WERI-Rb-1 (cell line): ENCODE data around the gene SETD1B.

Experiments used
- DNase-seq: peaks from one replicate; pipeline ENCODE4 v3.0.0-alpha.2; 2020
- H3K27ac ChIP-seq: fragments of 250-450 bp; sonication (Bioruptor Pico); 2 replicates; pipeline ENCODE4 v1.5.1; 2020; ENCODE audit warnings: mild to moderate bottlenecking, moderate library complexity
- H3K27me3 ChIP-seq: fragments of 250-450 bp; sonication (Bioruptor Pico); 2 replicates; pipeline ENCODE4 v1.5.1; 2021; ENCODE audit warnings: mild to moderate bottlenecking, low read depth, moderate library complexity; ENCODE audit not compliant: insufficient read depth, severe bottlenecking
- H3K36me3 ChIP-seq: fragments of 250-450 bp; sonication (Bioruptor Pico); 2 replicates; pipeline ENCODE4 v1.5.1; 2020; ENCODE audit warnings: mild to moderate bottlenecking, moderate library complexity
- H3K4me3 ChIP-seq: 2 replicates; pipeline ENCODE4 v1.5.1; 2011; ENCODE audit warnings: low read depth, mild to moderate bottlenecking, control low read depth, low read length
- H3K9me3 ChIP-seq: fragments of 250-450 bp; sonication (Bioruptor Pico); 2 replicates; pipeline ENCODE4 v1.5.1; 2021; ENCODE audit warnings: mild to moderate bottlenecking, moderate library complexity; ENCODE audit not compliant: severe bottlenecking
- TF ChIP-seq, protein P1 (sequence below): IDR thresholded peaks from 2 replicates; pipeline ENCODE4 v1.5.1; 2011; ENCODE audit warnings: low read depth, mild to moderate bottlenecking, control low read depth, inconsistent platforms, low read length

SETD1B gene

DNA sequence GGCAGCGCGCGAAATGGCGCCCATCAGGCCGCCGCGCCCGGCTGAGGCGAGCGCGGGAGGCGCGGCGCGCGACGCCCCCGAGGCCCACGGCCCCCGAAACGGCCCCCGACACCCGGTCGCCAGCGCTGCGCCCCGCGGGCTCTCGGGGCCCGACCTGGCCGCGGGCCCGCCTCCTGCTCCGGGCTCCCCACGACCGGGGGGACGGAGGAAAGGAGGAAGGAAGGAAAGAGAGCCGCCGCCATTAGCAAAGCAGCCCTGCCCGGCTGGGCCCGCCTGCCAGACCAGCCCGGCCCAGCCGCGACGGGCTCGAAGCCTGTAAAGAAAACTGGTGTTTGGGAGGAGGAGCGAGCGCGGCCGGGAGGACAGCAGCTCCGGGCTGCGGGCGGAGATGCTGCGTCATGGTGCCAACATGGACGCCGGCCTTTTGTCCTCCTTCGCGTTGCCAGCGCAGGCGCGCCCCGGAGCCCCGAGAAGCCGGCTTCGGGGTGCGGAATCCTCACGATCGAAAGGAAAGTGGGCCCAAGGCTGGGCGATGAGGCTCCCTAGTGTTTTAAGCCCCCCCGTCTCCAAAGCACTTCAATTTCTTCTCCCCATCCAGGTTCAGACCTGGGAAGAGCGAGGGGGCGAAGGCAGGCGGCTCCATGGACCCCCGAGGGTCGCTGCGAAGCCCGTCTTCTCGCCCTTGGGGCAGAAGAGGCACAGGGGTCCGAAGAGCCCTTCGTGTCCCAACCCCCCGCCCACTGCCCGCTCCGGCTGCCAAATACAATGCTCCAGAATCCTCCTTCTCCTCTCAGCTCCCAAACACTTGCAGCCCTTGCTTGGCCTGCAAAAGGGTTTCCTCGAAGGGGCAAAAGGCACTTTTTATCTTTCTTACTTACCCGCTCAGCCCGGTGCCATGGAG, 2.9 kb upstream of the SETD1B start:
- H3K36me3 ChIP-seq = peaks cover 25% of the 10 kb centered on the region
- peak overlapping the region; percentile 51 for H3K4me3 ChIP-seq
- no peaks in the 10 kb centered on the region for H3K9me3 ChIP-seq
- TF ChIP-seq, protein P1, sequence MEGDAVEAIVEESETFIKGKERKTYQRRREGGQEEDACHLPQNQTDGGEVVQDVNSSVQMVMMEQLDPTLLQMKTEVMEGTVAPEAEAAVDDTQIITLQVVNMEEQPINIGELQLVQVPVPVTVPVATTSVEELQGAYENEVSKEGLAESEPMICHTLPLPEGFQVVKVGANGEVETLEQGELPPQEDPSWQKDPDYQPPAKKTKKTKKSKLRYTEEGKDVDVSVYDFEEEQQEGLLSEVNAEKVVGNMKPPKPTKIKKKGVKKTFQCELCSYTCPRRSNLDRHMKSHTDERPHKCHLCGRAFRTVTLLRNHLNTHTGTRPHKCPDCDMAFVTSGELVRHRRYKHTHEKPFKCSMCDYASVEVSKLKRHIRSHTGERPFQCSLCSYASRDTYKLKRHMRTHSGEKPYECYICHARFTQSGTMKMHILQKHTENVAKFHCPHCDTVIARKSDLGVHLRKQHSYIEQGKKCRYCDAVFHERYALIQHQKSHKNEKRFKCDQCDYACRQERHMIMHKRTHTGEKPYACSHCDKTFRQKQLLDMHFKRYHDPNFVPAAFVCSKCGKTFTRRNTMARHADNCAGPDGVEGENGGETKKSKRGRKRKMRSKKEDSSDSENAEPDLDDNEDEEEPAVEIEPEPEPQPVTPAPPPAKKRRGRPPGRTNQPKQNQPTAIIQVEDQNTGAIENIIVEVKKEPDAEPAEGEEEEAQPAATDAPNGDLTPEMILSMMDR = no peak
- peak overlapping the region; percentile 100 for H3K27ac ChIP-seq
- no peaks in the 10 kb centered on the region for H3K27me3 ChIP-seq
- no peak for DNase-seq

DNA sequence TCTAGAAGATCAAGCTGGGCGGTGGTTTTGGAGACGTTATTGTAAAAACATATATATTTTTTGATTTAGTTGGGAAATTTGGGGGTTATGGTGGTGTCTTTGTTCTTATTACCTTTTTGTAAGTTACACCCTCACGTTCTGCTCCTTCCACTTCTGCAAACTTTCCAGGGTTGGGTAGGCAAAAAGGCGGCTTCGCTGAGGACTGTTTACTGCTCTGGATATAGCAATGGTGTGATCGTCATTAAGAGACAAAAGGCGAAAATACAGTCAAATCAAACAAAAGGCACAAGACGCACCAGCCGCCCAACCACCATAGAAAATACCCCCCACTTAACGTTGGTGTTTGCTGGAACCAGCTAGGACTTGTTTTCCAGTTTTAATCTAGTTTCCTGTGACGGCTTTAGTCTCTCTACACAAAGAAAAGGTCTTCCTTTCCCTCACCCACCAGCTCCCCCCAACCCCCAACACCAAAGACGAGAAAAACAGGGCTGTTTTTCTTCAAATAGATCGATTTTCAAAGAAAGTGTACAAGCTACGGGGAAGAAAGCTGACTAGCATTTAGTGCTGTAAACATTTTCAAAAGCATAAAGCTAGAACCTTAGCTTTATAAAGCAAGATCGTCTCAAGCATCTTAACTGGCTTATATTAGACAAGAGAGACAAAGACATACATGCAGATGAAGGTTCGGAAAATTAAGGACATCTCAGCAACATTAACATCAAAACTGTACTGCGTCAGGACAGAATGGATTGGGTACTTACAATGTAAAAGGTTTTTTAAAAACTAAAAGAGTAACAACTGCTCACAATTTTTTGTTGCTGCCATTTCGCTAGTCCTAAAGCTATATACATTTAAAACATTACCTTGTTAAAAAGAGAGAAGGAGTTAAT, 2.0 kb upstream of the SETD1B start:
- TF ChIP-seq, protein P1 = no peak
- no peak for DNase-seq
- no peaks in the 10 kb centered on the region for H3K9me3 ChIP-seq
- peak overlapping the region; percentile 100 for H3K27ac ChIP-seq
- no peaks in the 10 kb centered on the region for H3K27me3 ChIP-seq
- H3K4me3 ChIP-seq = peak overlapping the region; percentile 51
- peaks cover 24% of the 10 kb centered on the region for H3K36me3 ChIP-seq

DNA sequence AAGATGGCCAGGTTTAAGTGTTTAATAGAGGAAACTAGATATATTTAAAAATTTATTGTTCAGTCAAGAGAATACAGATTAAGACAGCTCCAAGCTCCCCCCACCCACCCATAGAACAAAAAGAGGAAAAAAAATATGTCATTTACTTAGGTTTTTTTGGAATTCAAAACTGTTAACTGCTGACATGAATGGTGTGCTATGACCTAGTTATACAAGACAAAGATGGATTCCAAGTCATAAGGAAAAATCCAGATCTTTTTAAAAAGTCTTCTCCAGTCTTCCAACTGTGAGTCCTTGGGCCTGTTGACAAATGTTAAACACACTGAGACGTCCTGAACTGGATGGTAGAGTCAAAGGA, 1.3 kb upstream of the SETD1B start:
- H3K27me3 ChIP-seq = no peaks in the 10 kb centered on the region
- peak overlapping the region; percentile 51 for H3K4me3 ChIP-seq
- peak overlapping the region; percentile 100 for H3K27ac ChIP-seq
- DNase-seq = no peak
- peaks cover 26% of the 10 kb centered on the region for H3K36me3 ChIP-seq
- TF ChIP-seq, protein P1 = no peak
- H3K9me3 ChIP-seq = no peaks in the 10 kb centered on the region

DNA sequence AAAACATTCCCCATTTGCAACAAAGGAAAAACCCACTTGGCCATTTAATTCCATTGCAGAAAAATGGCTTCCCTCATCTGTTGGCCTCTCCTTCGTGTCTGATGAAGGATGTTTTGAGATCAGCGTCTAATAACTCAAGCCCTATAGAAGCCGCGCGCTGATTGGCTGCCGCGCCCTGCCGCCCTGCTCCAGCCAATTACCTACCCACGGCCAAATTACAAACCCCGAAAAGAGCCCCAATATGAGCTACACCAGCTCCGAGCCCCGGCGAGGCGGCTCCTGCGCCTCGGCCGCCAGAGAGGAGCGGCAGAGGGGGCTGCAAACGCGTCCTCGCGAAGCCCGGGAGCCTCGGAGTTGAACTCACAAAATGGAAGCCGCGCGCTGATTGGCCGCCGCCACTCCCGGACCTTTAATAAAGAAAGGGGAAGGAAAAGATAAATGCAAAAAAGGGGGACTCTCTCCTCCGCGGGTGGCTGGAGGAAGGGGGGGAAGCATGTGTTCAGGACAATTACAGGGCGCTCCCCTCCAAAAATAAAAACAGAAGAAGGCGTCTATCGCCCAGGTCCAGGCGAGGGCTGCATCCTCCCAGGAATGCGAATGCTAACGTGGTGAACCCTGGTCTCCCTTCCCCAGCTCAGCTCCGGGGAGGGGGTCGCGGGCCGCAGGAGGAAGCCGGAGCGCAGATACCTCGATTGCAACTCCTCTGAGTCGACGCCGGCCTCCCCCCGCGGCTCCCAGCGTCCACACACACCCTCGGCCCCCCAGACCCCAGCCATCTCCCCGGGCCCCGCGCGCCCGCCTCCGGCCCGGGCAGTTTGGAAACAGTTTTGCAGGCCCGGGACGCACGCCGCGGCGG, 738 bp upstream of the SETD1B start:
- no peaks in the 10 kb centered on the region for H3K27me3 ChIP-seq
- H3K9me3 ChIP-seq = no peaks in the 10 kb centered on the region
- H3K27ac ChIP-seq = peak overlapping the region; percentile 100
- peak overlapping the region; percentile 51 for H3K4me3 ChIP-seq
- TF ChIP-seq, protein P1 = no peak
- peaks cover 22% of the 10 kb centered on the region for H3K36me3 ChIP-seq
- peak; percentile 90 for DNase-seq

DNA sequence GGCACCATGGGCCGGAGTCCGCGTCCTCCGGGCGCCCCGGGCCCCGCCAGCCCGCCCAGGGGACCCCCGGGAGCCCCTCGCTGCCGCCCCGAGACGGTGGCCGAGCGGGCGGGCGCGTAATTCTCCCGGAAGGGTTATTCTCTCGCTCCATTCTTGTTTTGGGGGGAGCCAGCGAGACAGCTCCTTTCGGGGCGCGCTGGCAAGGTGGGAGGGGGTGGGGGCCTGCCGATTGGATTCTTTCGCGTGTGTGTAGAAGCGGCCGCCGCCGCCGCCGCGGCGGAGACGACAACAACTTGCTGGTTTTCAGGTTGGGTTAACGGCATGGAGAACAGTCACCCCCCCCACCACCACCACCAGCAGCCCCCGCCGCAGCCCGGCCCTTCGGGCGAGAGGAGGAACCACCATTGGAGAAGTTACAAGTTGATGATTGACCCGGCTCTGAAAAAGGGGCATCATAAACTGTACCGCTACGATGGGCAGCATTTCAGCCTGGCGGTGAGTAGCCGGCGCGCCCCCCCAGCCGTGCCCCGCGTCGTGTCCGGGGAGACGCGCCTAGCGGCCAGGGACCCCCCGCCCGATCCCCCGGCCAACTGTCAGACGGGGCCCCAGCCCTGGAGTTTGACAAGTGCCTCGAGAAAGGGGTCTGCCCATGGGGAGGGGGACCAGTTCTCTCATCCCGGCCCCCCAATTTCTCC, 755 bp downstream of the SETD1B start:
- Histone ChIP-seq H3K36me3 (peaks cover 28% of the 10 kb centered on the region), H3K4me3 (peak overlapping the region; percentile 84), H3K27ac (peak overlapping the region; percentile 83), H3K9me3 (no peaks in the 10 kb centered on the region), H3K27me3 (no peaks in the 10 kb centered on the region)
- no peak for DNase-seq
- TF ChIP-seq, protein P1 = no peak
